ENCODE results near the gene PIEZO2. TPM values are rescaled to one million over a fixed set of nuclear protein-coding genes. Genes with fewer than 3 reads are reported as not detected.

PIEZO2 gene
- polyA plus RNA-seq, 1 donor (not counting 4 experiments of a cell fraction or from before 2014, with no cell fraction given) = not detected

DNA sequence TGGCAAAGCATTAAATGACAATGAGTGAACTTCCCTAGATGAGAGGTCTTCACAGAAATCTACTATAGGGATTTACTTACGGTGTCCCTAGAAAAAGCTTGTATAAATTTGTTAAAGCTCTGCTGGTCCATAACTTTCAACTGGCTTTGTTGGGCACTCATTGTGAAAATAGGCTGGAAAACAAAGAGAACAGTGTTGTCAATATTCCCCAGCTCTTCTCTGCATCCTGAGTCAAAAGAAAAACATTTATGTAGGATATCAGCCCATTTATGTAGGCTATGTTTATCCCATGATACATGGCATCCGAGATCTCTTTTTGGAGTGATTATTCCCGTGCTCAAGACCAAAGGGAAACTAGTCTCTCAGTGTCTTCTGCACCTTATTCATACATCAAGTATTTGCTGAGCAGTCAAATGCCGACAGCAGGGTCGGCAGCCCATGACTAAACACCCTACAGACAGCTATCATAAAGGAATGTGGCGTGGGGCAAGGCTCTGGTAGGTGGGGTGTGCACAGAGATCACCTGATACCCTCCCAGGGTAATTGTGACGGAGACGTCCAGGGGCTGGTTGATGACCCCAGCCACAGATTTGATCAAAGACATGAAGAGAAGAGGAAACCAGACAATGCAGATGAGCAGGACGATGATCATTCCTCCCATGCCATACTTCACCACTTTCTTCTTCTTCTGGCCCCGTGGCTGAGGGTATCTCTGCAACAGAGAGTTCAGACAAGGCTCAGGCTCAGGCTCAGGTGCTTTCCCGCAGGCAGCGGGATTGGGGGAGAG is 467.6 kb downstream of the PIEZO2 start:
- Histone ChIP-seq H3K79me2 (ENCODE audit: control insufficient read depth, insufficient read depth, low read length) (no peaks in the 10 kb centered on the region), H3K4me3 (ENCODE audit: control insufficient read depth in 2 of 3, extremely low read depth in 1 of 3, insufficient read depth in 2 of 3, low read depth in 1 of 3, low read length in 3 of 3) (no peak overlapping the region), H3K9me1 (ENCODE audit: control insufficient read depth, extremely low read depth, insufficient read depth, low read length) (no peaks in the 10 kb centered on the region), H3K9me3 (ENCODE audit: control insufficient read depth, low read depth, low read length) (no peaks in the 10 kb centered on the region), H3K27ac (ENCODE audit: control insufficient read depth, insufficient read depth, low read length) (no peak overlapping the region), H3K4me2 (ENCODE audit: control insufficient read depth, extremely low read depth, insufficient read depth, low read depth, low read length) (no peak overlapping the region), H3K36me3 (ENCODE audit: control insufficient read depth in 2 of 2, extremely low read depth in 1 of 2, insufficient read depth in 2 of 2, low read length in 2 of 2) (no peaks in the 10 kb centered on the region), H3K4me1 (ENCODE audit: control insufficient read depth, extremely low read depth, insufficient read depth, low read length) (no peaks in the 10 kb centered on the region), H4K20me1 (ENCODE audit: control insufficient read depth, extremely low read depth, insufficient read depth, low read length) (no peaks in the 10 kb centered on the region), H3K9ac (ENCODE audit: control insufficient read depth, extremely low read depth, insufficient read depth, low read length) (no peak overlapping the region), H3K27me3 (ENCODE audit: control insufficient read depth, extremely low read depth, insufficient read depth, low read length) (no peaks in the 10 kb centered on the region), H2AFZ (ENCODE audit: control insufficient read depth, low read length) (no peak overlapping the region)
- TF ChIP-seq CTCF (optimal IDR thresholded peaks at IDR 0.05 in 1 of 3, IDR thresholded peaks at IDR 0.05 in 1 of 3, conservative IDR thresholded peaks at IDR 0.05 in 1 of 3; ENCODE audit: extremely low read depth in 1 of 3, insufficient read depth in 2 of 3, low read length in 3 of 3) (no peak), EZH2 (IDR thresholded peaks at IDR 0.05; ENCODE audit: low read length) (no peak)
- FAIRE-seq (no peak), DNase-seq (ENCODE audit: low read depth, low spot score) (no peak)
- dilution Hi-C loops (cut with MboI; ENCODE audit: extremely low pct_ligation_motif_present, low sequenced_read_pairs) = no loop called here

GRCh38 chr18:10680271-10680596 is 469.1 kb downstream of the PIEZO2 start:
- dilution Hi-C loops (cut with MboI; ENCODE audit: extremely low pct_ligation_motif_present, low sequenced_read_pairs) = no loop called here
- no peak for DNase-seq (ENCODE audit: low read depth, low spot score)
- Histone ChIP-seq H3K27me3 (ENCODE audit: control insufficient read depth, extremely low read depth, insufficient read depth, low read length) (no peaks in the 10 kb centered on the region), H3K4me1 (ENCODE audit: control insufficient read depth, extremely low read depth, insufficient read depth, low read length) (no peaks in the 10 kb centered on the region), H3K9ac (ENCODE audit: control insufficient read depth, extremely low read depth, insufficient read depth, low read length) (no peak overlapping the region), H2AFZ (ENCODE audit: control insufficient read depth, low read length) (no peak overlapping the region), H4K20me1 (ENCODE audit: control insufficient read depth, extremely low read depth, insufficient read depth, low read length) (no peaks in the 10 kb centered on the region), H3K79me2 (ENCODE audit: control insufficient read depth, insufficient read depth, low read length) (no peaks in the 10 kb centered on the region), H3K36me3 (ENCODE audit: control insufficient read depth in 2 of 2, extremely low read depth in 1 of 2, insufficient read depth in 2 of 2, low read length in 2 of 2) (no peaks in the 10 kb centered on the region), H3K9me1 (ENCODE audit: control insufficient read depth, extremely low read depth, insufficient read depth, low read length) (no peaks in the 10 kb centered on the region), H3K9me3 (ENCODE audit: control insufficient read depth, low read depth, low read length) (no peaks in the 10 kb centered on the region), H3K4me2 (ENCODE audit: control insufficient read depth, extremely low read depth, insufficient read depth, low read depth, low read length) (no peak overlapping the region), H3K4me3 (ENCODE audit: control insufficient read depth in 2 of 3, extremely low read depth in 1 of 3, insufficient read depth in 2 of 3, low read depth in 1 of 3, low read length in 3 of 3) (no peak overlapping the region), H3K27ac (ENCODE audit: control insufficient read depth, insufficient read depth, low read length) (no peak overlapping the region)
- no peak for FAIRE-seq
- TF ChIP-seq CTCF (optimal IDR thresholded peaks at IDR 0.05 in 1 of 3, IDR thresholded peaks at IDR 0.05 in 1 of 3, conservative IDR thresholded peaks at IDR 0.05 in 1 of 3; ENCODE audit: extremely low read depth in 1 of 3, insufficient read depth in 2 of 3, low read length in 3 of 3) = no peak
- TF ChIP-seq EZH2 (IDR thresholded peaks at IDR 0.05; ENCODE audit: low read length) = no peak

Data from keratinocyte (primary cell).